HepG2 (cell line): Measurements from ENCODE around the gene AHSG. TPM values are rescaled to one million over a fixed set of nuclear protein-coding genes. Genes with fewer than 3 reads are reported as not detected.

ENCODE experiments used
- ATF1 ChIP-seq: IDR thresholded peaks from 2 replicates; pipeline ENCODE4 v1.6.1; 2016; ENCODE audit warnings: mild to moderate bottlenecking, control low read depth
- DR1 ChIP-seq: sonication (generic); formaldehyde crosslinking; IDR thresholded peaks from 2 replicates; pipeline ENCODE4 v1.8.0; 2021; ENCODE audit warnings: mild to moderate bottlenecking, missing genetic modification reagents, inconsistent platforms
- RBM39 ChIP-seq: fragments of 200-400 bp; formaldehyde crosslinking; IDR thresholded peaks from one replicate; pipeline ENCODE4 v1.6.1; 2018; ENCODE audit warnings: antibody characterized with exemption, mild to moderate bottlenecking, low read depth, low read length; ENCODE audit not compliant: poor library complexity, severe bottlenecking
- ZNF382 ChIP-seq: sonication (generic); formaldehyde crosslinking; IDR thresholded peaks from 2 replicates; pipeline ENCODE4 v1.5.0; 2020; ENCODE audit warnings: missing genetic modification reagents, mild to moderate bottlenecking, borderline replicate concordance
- ZNF446 ChIP-seq: sonication (generic); formaldehyde crosslinking; IDR thresholded peaks from 2 replicates; pipeline ENCODE4 v1.5.0; 2020; ENCODE audit warnings: mild to moderate bottlenecking, missing genetic modification reagents
- ZNF652 ChIP-seq: IDR thresholded peaks from 2 replicates; pipeline ENCODE4 v1.6.1; 2016; ENCODE audit warnings: low read depth, borderline replicate concordance
- ZNF660 ChIP-seq: sonication (generic); formaldehyde crosslinking; IDR thresholded peaks from 2 replicates; pipeline ENCODE4 v1.5.1; 2020; ENCODE audit warnings: mild to moderate bottlenecking, low read depth, missing genetic modification reagents, borderline replicate concordance
- ZNF761 ChIP-seq: sonication (generic); formaldehyde crosslinking; conservative IDR thresholded peaks from 2 replicates; pipeline ENCODE4 v1.4.0; 2020; ENCODE audit warnings: mild to moderate bottlenecking, missing genetic modification reagents
- ZNF766 ChIP-seq: sonication (generic); formaldehyde crosslinking; IDR thresholded peaks from 2 replicates; pipeline ENCODE4 v1.5.0; 2020; ENCODE audit warnings: missing genetic modification reagents, borderline replicate concordance
- ZNF850 ChIP-seq: sonication (generic); formaldehyde crosslinking; conservative IDR thresholded peaks from 2 replicates; pipeline ENCODE4 v1.9.0; 2021; ENCODE audit warnings: mild to moderate bottlenecking, missing genetic modification reagents
- polyA plus RNA-seq, 8 experiments: library from polyadenylated mRNA; depleted of rRNA in 3 of 8; stranded (reverse) in 7 of 8; unstranded in 1 of 8; fragments of >200 nt; fragmentation: Illumina TruSeq in 4 of 8; extraction: Trizol in 4 of 8; gene quantifications; 2 replicates each; pipeline versions ENCODE4 v1.2.1 to v1.2.3, GENCODE V29; 2011 to 2016; ENCODE audit warnings: low read depth in 4 of 8, missing spikeins in 1 of 8, mixed read lengths in 1 of 8; ENCODE audit not compliant: insufficient read depth in 1 of 8
- total RNA-seq, 5 experiments: library from RNA; depleted of rRNA; stranded (reverse); fragments of >200 nt; fragmentation: Illumina TruSeq; extraction: Trizol; gene quantifications; 2 replicates each; pipeline ENCODE4 v1.2.3, GENCODE V29; 2016; ENCODE audit warnings: low read depth in 1 of 5
- TF ChIP-seq, protein P1 (sequence below): sonication (generic); formaldehyde crosslinking; IDR thresholded peaks from 2 replicates; pipeline ENCODE4 v1.5.1; 2020; ENCODE audit warnings: missing genetic modification reagents, mild to moderate bottlenecking, borderline replicate concordance
- TF ChIP-seq, protein P2 (sequence below): IDR thresholded peaks from 2 replicates; pipeline ENCODE4 v1.6.1; 2016; ENCODE audit warnings: missing compliant biosample characterization, missing genetic modification reagents, borderline replicate concordance
- TF ChIP-seq, protein P3 (sequence below): IDR thresholded peaks from 2 replicates; pipeline ENCODE4 v1.6.1; 2016; ENCODE audit warnings: low read depth, control low read depth
- TF ChIP-seq, protein P4 (sequence below): sonication (generic); formaldehyde crosslinking; IDR thresholded peaks from 2 replicates; pipeline ENCODE4 v1.4.0; 2020; ENCODE audit warnings: missing genetic modification reagents, borderline replicate concordance
- TF ChIP-seq, protein P5 (sequence below): sonication (generic); formaldehyde crosslinking; conservative IDR thresholded peaks from 2 replicates; pipeline ENCODE4 v1.4.0; 2020; ENCODE audit warnings: mild to moderate bottlenecking, missing genetic modification reagents, moderate library complexity

Gene AHSG
- total and polyA plus RNA-seq, 2 of the 13 experiments (the other 11 are each of a cell fraction or from before 2014, with no cell fraction given) = 2,043 to 19,152 TPM

DNA sequence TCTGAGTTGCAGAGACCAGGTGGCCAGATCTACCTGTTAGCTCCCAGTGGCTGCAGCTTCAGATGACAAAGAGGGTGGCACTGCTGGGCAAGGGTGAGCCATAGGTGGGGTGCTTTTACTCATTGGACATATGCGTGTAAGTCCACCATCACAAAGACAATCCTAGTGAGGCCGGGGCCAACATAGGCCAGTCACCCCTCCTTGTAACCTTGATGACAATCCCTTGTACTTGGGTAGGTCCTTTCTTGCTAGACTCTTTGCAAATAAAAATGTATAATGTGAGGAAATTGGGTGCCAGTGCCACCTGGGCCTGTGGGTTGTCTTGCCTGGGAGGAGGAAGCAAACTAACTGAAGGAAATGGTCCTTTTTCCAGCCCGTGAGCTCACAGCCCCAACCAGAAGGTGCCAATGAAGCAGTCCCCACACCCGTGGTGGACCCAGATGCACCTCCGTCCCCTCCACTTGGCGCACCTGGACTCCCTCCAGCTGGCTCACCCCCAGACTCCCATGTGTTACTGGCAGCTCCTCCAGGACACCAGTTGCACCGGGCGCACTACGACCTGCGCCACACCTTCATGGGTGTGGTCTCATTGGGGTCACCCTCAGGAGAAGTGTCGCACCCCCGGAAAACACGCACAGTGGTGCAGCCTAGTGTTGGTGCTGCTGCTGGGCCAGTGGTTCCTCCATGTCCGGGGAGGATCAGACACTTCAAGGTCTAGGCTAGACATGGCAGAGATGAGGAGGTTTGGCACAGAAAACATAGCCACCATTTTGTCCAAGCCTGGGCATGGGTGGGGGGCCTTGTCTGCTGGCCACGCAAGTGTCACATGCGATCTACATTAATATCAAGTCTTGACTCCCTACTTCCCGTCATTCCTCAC is 7.6 kb downstream of the AHSG start (continued):
- TF ChIP-seq ZNF382 (CRISPR knock-in tag) = no peak
- TF ChIP-seq ATF1 (CRISPR knock-in tag) = no peak
- TF ChIP-seq RBM39 = peak; percentile 99
- 0 out of 2 replicates have a peak, but pooled peaks have one; percentile 51 for TF ChIP-seq ZNF446
- TF ChIP-seq, protein P1, sequence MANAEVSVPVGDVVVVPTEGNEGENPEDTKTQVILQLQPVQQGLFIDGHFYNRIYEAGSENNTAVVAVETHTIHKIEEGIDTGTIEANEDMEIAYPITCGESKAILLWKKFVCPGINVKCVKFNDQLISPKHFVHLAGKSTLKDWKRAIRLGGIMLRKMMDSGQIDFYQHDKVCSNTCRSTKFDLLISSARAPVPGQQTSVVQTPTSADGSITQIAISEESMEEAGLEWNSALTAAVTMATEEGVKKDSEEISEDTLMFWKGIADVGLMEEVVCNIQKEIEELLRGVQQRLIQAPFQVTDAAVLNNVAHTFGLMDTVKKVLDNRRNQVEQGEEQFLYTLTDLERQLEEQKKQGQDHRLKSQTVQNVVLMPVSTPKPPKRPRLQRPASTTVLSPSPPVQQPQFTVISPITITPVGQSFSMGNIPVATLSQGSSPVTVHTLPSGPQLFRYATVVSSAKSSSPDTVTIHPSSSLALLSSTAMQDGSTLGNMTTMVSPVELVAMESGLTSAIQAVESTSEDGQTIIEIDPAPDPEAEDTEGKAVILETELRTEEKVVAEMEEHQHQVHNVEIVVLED (CRISPR knock-in tag) = peak; percentile 51; the same call in 1 of the 2 replicates
- TF ChIP-seq, protein P2, sequence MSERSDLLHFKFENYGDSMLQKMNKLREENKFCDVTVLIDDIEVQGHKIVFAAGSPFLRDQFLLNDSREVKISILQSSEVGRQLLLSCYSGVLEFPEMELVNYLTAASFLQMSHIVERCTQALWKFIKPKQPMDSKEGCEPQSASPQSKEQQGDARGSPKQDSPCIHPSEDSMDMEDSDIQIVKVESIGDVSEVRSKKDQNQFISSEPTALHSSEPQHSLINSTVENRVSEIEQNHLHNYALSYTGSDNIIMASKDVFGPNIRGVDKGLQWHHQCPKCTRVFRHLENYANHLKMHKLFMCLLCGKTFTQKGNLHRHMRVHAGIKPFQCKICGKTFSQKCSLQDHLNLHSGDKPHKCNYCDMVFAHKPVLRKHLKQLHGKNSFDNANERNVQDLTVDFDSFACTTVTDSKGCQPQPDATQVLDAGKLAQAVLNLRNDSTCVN (CRISPR knock-in tag) = no peak; the same call in 1 of the 2 replicates
- TF ChIP-seq, protein P3, sequence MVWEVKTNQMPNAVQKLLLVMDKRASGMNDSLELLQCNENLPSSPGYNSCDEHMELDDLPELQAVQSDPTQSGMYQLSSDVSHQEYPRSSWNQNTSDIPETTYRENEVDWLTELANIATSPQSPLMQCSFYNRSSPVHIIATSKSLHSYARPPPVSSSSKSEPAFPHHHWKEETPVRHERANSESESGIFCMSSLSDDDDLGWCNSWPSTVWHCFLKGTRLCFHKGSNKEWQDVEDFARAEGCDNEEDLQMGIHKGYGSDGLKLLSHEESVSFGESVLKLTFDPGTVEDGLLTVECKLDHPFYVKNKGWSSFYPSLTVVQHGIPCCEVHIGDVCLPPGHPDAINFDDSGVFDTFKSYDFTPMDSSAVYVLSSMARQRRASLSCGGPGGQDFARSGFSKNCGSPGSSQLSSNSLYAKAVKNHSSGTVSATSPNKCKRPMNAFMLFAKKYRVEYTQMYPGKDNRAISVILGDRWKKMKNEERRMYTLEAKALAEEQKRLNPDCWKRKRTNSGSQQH (CRISPR knock-in tag) = 0 out of 2 replicates have a peak, but pooled peaks have one; percentile 26
- no peak for TF ChIP-seq ZNF850
- no peak for TF ChIP-seq DR1
- 0 out of 2 replicates have a peak, but pooled peaks have one; percentile 1 for TF ChIP-seq ZNF652 (CRISPR knock-in tag)
- TF ChIP-seq ZNF761 (CRISPR knock-in tag) = peak; percentile 77; the same call in 1 of the 2 replicates
- TF ChIP-seq ZNF660 = peak; percentile 87
- TF ChIP-seq, protein P4, sequence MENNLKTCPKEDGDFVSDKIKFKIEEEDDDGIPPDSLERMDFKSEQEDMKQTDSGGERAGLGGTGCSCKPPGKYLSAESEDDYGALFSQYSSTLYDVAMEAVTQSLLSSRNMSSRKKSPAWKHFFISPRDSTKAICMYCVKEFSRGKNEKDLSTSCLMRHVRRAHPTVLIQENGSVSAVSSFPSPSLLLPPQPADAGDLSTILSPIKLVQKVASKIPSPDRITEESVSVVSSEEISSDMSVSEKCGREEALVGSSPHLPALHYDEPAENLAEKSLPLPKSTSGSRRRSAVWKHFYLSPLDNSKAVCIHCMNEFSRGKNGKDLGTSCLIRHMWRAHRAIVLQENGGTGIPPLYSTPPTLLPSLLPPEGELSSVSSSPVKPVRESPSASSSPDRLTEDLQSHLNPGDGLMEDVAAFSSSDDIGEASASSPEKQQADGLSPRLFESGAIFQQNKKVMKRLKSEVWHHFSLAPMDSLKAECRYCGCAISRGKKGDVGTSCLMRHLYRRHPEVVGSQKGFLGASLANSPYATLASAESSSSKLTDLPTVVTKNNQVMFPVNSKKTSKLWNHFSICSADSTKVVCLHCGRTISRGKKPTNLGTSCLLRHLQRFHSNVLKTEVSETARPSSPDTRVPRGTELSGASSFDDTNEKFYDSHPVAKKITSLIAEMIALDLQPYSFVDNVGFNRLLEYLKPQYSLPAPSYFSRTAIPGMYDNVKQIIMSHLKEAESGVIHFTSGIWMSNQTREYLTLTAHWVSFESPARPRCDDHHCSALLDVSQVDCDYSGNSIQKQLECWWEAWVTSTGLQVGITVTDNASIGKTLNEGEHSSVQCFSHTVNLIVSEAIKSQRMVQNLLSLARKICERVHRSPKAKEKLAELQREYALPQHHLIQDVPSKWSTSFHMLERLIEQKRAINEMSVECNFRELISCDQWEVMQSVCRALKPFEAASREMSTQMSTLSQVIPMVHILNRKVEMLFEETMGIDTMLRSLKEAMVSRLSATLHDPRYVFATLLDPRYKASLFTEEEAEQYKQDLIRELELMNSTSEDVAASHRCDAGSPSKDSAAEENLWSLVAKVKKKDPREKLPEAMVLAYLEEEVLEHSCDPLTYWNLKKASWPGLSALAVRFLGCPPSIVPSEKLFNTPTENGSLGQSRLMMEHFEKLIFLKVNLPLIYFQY (CRISPR knock-in tag) = no peak
- TF ChIP-seq, protein P5, sequence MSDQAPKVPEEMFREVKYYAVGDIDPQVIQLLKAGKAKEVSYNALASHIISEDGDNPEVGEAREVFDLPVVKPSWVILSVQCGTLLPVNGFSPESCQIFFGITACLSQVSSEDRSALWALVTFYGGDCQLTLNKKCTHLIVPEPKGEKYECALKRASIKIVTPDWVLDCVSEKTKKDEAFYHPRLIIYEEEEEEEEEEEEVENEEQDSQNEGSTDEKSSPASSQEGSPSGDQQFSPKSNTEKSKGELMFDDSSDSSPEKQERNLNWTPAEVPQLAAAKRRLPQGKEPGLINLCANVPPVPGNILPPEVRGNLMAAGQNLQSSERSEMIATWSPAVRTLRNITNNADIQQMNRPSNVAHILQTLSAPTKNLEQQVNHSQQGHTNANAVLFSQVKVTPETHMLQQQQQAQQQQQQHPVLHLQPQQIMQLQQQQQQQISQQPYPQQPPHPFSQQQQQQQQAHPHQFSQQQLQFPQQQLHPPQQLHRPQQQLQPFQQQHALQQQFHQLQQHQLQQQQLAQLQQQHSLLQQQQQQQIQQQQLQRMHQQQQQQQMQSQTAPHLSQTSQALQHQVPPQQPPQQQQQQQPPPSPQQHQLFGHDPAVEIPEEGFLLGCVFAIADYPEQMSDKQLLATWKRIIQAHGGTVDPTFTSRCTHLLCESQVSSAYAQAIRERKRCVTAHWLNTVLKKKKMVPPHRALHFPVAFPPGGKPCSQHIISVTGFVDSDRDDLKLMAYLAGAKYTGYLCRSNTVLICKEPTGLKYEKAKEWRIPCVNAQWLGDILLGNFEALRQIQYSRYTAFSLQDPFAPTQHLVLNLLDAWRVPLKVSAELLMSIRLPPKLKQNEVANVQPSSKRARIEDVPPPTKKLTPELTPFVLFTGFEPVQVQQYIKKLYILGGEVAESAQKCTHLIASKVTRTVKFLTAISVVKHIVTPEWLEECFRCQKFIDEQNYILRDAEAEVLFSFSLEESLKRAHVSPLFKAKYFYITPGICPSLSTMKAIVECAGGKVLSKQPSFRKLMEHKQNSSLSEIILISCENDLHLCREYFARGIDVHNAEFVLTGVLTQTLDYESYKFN = 0 out of 2 replicates have a peak, but pooled peaks have one; percentile 5
- no peak for TF ChIP-seq ZNF766
